GM10266 (cell line): ENCODE data around the gene CANT1.

Experiments used
- DNase-seq: peaks from one replicate; pipeline ENCODE4 v3.0.0; 2012; ENCODE audit errors: extremely low spot score
- TF ChIP-seq, protein P1 (sequence below): IDR thresholded peaks from 2 replicates; pipeline ENCODE4 v1.5.1; 2012; ENCODE audit warnings: mild to moderate bottlenecking, low read depth; ENCODE audit not compliant: control insufficient read depth, insufficient read depth; ENCODE audit errors: missing control alignments

CANT1 gene

GRCh38 chr17:78991906-78992532 is 17.5 kb downstream of the CANT1 start:
- DNase-seq = no peak
- TF ChIP-seq, protein P1, sequence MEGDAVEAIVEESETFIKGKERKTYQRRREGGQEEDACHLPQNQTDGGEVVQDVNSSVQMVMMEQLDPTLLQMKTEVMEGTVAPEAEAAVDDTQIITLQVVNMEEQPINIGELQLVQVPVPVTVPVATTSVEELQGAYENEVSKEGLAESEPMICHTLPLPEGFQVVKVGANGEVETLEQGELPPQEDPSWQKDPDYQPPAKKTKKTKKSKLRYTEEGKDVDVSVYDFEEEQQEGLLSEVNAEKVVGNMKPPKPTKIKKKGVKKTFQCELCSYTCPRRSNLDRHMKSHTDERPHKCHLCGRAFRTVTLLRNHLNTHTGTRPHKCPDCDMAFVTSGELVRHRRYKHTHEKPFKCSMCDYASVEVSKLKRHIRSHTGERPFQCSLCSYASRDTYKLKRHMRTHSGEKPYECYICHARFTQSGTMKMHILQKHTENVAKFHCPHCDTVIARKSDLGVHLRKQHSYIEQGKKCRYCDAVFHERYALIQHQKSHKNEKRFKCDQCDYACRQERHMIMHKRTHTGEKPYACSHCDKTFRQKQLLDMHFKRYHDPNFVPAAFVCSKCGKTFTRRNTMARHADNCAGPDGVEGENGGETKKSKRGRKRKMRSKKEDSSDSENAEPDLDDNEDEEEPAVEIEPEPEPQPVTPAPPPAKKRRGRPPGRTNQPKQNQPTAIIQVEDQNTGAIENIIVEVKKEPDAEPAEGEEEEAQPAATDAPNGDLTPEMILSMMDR = no peak

DNA sequence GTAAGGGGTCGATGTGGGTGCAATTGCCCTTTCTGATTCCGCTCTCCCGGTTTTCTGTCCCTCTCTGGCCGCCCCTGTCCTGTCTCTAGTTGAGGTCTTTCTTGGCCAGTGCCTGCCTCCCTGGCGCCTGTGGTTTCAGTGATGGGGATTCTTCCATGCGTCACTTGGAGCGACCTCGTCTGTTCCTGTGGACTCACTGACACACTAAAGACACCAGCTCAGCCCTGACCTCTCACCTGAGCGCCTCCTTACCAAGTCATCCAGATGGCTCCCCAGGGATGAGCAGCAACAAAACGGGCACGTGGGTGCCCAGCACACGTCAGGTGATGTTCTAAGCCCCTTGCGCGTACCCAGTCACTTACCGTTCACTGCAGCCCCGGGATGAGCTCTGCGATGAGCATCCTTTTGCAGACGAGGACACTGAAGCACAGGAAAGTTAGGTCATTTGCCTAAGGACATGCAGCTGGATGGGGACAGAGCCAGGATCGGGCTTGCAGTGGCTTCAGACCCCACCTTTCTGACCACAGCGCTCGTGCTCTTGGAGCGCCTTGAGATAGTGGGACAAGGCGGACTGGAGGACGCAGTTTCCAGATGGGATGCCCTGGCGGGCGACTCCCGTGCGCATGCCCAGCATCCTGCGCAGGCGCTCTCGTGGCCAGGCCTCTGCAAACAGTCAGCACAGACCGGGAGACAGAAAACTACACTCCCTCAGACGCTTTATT is 18.4 kb downstream of the CANT1 start:
- TF ChIP-seq, protein P1 = no peak
- DNase-seq = no peak

DNA sequence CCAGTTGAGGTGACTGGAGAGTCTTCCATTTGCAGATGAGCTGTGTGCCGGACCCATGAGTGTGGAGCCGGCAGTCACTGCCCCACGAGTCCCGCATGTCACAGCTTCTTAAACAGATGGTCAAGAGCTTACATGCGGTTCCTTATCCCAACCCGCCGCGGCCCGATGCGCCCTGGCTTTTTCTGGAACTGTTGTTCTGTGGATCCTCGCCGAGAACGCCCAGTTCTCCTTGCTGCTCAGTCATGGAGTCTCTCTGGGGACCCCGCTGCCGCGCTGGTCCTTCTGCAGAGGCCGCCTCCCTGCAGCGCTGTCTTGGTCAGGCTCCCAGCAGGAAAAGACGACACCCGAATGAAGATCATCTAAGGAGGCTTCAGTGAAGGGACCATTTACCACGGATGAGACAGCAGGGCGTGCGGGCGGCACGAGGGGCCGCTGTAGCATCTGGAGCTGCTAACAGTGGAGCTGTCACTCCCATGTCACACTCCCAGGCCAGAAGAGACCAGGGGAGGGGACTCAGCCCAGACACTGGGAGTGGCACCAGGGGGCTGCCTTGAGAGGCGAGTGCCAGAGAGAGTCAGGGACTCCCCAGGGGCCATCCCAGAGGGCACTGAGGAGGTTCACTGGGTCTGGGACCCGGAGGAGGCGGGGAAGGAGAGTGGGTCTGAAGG is 19.1 kb downstream of the CANT1 start:
- TF ChIP-seq, protein P1 = no peak
- DNase-seq = no peak

GRCh38 chr17:78988152-78988551 is 21.4 kb downstream of the CANT1 start:
- DNase-seq = no peak
- TF ChIP-seq, protein P1 = no peak

GRCh38 chr17:78986649-78987328 is 22.8 kb downstream of the CANT1 start:
- TF ChIP-seq, protein P1 = no peak
- no peak for DNase-seq

DNA sequence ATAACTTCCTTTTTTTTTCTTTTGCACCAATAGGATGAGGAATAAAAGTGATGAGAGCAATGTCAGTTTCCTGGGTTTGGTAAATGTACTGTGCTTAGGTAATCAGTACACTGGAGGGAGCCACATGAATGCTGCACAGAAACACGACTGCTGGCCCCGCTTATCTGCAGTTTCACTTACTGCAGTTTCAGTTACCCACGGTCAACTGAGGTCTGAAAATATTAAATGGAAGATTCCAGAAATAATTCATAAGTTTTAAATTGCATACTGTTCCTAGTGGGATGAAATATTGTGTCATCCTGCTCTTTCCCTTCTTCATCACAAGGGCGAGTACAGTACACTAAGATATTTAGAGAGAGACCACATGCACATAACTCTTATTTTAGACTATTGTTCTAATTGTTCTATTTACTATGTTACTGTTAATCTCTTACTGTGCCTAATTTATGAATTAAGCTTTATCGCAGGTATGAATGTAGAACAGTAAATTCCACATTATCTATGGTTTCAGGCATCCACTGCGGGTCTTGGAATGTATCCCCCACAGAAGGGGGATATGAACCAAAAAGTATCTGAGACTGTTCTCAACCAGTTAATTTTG is 23.4 kb downstream of the CANT1 start:
- DNase-seq = no peak
- TF ChIP-seq, protein P1 = peak; percentile 37

GRCh38 chr17:78985395-78985794 is 24.2 kb downstream of the CANT1 start:
- TF ChIP-seq, protein P1 = no peak
- DNase-seq = no peak
